Measurements from ENCODE around the gene CASZ1.

GRCh38 chr1:10659646-10660540, 136.6 kb downstream of the CASZ1 start:
- TF ChIP-seq CTCF (IDR thresholded peaks at IDR 0.05) (no peak), POLR2AphosphoS5 (IDR thresholded peaks at IDR 0.05; ENCODE audit: low read depth, low read length) (no peak), SIN3A (IDR thresholded peaks at IDR 0.05; ENCODE audit: borderline replicate concordance, insufficient read depth, low read depth, low read length) (no peak), REST (IDR thresholded peaks at IDR 0.05; ENCODE audit: insufficient read depth in 1 of 2, low read depth in 2 of 2, low read length in 1 of 2) (no peak)

Measured in Panc1 (cell line).